Activated CD8-positive, alpha-beta memory T cell treated with anti-CD3 and anti-CD28 coated beads, Interleukin-2, amount 50 U/mL, for 24 hours (primary cell): ENCODE measurements around the gene GAS2L1.

Source experiments
- DNase-seq: peaks from one replicate; pipeline ENCODE4 v3.0.0-alpha.2; 2020; ENCODE audit errors: extremely low read depth

The GAS2L1 gene

DNA sequence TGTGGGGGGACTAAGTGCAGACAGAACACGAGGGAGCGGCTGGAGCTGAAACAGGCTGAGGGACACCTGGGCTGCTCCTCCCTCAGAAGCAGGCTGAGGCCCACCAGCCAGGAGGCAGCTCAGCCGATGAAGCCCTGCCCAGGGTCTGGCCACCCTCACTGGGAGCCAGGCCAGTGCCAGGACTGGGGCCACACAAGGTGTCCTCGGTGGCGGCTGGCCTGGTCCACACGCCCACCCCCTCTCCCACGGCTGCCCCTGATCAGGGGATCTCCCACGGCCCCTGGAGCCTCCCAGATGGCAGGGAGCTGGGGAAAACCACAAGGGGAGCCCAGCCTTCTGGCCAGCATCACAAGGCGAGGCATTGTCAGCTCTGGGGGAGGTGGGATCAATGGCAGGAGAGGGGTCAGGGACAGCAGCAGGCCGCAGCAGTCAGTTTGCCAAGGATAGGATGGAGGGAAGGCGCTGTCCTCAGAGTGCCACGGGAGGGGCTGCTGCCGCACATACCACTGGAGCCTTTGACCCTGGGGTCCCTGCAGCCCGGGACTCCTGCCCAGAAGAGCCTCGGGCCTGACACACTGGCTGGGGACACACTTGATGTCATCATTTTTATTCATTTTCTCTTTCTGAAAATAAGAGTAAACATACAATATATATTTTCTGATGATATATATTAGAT, 20.8 kb downstream of the GAS2L1 start:
- no peak for DNase-seq

DNA sequence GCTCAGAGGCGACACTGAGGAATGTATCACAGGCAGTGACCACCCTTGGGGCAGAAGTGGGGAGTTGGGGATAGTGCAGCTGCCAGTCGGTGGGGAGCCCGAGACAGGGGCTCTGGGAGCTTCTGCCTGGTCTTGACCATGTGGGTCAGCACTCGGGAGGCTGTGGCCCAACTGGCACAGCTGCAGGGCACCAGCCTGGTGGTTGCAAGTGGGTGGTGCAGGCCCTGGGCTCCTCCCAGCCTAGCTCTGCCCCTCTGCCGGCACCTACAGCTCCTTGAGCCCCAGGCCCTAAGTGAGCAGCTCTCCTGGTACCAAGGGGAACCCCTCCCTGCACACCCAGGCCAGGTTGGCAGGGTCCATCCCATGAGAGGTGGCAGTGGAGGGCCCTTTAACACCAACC, 21.6 kb downstream of the GAS2L1 start:
- no peak for DNase-seq

DNA sequence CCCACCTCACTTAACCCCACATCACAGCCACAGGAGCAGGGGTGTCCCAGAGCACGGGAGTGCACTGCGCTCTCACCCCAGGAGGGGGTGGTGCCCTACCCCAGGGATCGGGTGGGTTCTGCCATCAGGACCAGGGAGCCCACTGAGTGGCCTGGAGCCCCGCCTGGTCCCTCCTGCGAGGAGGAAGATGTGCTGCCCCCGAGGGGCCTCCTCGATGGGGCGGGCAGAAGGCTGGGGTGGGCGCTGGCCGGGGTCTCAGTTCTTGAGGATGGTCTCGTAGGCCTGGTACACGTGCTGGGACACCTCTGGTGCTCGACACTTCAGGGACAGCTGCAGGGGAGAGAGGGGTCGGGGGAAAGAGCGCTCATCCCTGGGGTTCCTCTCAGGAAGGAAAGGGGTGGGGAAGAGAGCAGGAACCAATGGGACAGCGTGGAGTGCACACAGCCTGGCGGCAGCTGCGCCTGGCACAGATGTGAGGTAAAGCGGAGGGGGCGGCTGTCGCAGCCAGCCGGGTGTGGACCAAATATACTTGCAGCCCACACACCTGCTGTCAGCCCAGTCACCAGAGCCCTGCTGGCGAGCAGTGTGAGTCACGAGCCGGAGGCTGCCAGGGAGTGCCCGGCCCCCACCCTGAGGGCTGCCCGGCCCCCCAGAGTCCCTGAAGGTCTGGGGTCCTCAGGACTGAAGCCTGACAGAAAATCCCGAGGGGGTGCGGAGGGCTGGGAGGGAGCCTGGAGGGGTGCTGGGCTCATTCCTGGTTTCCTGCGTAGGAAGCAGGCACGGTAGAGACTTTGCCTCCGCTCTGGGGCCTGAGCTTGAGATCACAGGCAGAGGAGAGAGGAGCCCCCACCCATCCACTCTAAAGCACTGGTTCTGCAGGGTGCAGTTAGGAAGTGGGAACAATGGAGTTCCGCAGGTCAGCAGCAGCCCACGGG, 22.4 kb downstream of the GAS2L1 start:
- no peak for DNase-seq

DNA sequence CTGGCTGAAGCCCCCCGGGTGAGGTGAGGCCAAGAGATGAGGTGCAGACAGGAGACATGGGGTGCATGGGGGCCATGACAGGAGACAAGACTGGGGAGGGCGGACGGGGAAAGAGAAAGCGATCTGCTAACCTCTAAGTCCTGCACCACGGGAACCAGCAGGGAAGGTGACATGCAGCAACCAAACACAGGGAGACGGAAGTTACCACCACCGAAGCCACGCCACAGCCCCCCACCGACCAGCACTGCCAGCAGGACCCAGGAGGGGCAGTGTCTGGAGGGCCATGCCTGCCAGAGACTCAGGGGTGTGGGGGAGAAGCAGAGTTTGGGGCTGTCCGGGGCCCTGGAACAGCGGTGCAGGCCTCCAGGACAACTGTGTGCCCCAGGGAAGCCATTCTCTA, 23.1 kb downstream of the GAS2L1 start:
- no peak for DNase-seq

DNA sequence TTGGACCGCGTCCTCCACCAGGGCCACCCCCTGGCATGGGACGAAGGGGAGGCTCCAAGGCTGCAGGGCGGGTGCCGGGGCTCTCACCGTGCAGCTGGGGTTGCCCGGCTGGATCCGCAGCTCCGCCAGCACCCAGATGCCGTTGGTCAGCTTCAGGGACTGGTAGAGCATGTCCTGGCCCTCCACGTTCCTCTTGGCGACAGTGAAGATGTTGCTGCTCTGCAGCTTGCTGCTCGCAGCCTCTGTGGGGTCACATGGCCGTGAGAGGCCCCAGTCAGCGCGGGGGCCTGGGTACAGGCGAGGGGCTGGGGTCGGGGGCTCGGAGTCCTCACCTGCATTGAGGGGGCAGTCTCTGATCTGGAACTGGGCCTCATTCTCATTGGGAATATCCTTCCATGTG, 23.8 kb downstream of the GAS2L1 start:
- no peak for DNase-seq

DNA sequence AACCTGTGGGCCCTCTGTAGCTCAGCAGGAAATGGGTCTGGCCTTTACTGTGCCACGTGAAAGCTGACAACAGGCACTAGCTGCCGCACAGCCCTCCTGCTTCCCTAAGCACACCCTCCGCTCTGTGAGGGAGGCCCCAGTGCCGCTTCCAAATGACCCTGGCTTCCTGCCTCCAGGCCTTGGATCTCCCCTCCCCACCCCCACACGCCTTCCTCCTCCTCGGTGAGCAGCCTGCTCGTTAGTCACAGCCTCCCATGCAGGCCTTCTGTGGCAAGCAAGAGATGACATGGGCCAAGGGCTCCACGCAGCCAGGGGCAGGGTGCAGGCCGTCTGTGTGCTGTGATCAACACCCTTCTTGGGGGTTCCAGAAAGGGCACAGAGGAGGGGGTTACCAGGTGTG, 24.3 kb downstream of the GAS2L1 start:
- no peak for DNase-seq

DNA sequence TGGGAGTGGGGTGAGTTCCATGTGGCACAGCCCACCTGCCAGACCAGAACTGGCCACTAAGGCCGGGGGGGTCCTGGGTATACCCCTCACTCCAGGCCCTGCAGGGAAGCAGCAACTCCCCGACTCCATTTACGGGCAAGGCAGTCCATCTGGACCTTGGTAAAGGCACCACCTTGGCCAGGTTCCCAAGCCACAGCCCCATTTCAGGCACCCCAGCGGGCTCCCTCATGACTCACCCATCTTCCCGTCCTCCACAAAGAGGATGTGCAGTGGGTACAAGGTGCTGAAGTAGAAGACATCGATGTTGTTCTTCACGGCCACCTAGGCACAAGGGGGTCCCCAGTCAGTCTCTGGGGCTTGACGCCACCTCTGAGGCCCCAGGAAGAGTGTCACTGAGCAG, 24.8 kb downstream of the GAS2L1 start:
- no peak for DNase-seq

DNA sequence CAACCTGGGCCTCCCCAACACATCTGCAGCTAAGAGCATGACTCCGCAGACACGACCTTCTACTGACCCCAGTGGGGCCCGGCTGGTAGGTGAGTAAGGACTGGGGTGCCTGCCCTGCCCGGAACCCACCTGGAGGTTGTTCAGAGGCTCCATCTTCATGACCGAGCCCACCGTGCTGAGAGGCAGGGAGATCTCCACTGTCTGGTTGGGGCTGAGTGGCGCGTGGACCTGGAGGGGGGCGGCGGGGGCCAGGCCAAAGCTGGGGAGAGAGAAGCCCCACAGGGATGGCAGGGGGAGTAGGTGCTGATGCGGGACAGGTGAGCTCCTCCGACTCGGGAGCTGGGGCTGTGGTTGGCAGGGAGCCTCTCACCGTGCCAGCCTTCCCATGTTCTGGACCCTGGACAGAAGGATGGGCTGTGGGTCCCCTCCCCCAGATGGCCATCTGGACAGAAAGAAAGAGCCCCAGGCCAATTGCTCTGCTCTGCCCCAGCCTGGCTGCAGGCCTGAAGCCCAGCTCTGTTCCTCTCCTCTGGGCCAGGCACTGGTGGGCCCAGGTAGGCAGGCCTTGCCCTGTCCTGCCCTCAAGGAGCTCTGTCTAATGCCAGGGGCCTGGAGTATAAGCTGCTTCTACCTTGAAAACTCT, 25.3 kb downstream of the GAS2L1 start:
- DNase-seq: no peak

DNA sequence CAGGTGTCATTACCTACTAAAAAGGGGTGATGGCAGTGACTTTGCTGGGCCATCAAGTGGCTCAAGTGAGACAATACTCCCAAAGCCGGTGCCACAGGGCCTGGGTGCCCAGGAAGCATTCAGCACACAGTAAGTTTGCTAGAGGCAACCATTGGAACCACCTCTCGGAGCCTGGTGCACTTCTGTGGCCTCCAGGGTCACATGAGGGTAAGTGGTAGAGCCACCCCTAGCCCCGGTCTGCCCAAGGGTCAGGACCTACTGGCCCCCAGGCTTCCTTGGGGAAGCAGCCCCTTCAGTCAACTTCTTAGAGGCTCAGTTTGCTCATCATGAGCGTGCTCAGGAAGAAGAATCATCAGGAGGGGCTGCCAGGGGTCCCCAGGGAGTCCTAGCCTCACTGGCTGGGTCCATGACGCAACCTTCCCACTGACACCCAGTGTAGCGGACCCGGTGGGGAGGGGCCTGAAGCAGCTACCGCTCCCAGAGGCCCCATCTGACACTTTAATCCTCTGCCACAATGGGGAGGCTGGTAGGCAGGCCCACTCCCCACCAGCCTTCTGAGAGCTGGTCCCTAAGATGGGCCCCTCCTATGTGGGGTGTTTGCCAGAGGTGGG, 26.5 kb downstream of the GAS2L1 start:
- DNase-seq: no peak

DNA sequence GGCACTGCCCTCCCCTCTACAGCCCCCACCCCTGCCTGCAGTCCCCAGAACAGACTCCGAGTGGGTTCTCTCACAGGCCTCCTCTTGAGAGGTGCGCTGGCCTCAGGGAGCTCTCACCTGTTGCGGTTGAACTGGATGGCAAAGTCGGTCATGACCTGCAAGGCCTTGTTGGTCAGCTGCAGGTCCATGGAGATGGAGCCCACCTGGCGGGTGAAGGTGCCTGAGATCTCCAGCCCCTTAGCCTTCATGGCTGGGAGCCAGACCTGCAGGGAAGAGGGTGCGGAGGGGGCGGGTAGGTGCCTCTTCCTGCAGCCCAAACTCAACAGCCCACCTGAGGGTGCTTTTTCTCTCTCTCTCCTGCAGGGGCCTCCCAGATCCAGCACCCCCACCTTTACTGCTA, 27.7 kb downstream of the GAS2L1 start:
- DNase-seq: no peak

DNA sequence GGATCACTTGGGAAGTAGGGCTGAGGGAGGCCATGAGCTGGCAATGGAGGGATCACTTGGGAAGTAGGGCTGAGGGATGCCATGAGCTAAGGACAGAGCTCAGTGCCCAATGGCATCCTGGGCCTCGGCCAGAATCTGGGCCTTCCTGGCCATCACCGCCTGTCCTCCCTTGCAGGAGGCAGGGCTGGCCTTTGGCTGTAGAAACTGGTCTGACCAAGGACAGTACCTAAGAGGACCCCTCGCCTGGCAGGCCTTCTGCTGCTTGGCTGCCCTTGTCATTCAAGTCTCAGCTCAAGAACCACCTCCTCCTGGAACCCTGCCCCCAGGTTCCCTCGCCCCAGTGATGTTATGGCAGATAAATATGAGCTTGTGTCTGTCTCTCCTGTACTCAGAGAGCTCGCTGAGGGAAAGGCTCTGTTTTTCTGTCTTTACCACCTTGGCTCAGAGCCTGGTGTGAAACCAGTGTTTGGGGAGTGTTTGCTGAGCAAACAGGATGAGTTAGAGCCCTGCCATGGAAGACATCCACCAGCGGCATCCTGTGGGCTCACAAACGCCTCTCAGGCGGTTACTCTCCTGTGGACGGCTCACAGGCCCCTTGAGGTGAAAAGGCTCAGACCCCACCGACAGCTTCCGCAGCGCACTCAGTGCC, 28.4 kb downstream of the GAS2L1 start:
- no peak for DNase-seq

DNA sequence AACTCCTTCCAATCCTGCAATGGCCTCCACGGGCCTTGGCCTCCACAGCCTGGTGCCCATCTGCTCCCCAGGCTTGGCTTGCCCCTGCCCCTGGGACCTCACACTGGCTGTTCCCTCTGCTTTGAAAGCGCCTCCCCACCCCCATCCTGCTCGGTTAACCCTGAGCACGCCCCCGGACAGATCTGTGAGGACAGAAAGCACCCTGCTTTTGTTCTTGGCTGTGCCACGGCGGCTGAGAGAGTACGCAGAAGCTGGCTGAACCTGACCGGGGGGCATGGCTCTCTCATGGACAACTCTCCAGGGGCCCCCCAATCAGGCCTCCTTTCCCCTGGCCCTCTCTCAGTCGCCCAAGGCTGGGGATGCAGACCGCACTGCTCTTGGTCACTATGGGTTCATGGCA, 29.2 kb downstream of the GAS2L1 start:
- no peak for DNase-seq

DNA sequence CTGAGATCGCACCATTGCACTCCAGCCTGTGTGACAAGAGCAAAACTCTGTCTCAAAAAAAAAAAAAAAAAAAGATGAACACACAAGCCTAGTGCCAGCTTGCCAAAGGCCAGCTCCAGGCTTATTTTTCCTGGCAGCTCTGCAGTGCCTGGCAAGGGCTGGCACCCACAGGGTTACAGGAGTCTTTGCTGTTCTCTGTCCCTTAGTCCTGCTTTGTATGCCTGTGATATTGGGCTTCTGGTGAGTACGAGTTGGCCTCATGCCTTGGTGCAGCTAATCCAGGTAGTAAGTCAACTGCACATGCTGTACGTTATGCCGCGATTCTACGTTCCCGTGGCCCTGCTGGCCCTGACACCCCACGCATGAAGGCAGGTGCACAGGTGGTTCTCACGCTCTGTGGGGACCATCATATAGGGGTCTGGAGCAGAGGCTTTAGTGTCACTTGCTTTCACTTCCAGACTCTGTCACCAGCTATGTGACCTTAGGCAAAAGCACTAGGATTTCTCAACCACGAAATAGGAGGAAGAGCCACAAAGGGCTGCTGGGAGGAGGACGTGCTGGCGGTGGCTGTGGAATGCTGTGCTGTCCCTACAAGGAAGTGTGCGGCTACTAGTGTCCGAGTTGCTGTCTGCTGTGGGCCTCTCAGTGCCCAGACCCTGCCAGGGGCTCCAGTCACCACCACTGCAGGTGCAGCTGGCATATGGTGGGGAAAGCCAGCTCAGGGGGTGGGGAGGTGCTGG, 30.5 kb downstream of the GAS2L1 start:
- DNase-seq: no peak

DNA sequence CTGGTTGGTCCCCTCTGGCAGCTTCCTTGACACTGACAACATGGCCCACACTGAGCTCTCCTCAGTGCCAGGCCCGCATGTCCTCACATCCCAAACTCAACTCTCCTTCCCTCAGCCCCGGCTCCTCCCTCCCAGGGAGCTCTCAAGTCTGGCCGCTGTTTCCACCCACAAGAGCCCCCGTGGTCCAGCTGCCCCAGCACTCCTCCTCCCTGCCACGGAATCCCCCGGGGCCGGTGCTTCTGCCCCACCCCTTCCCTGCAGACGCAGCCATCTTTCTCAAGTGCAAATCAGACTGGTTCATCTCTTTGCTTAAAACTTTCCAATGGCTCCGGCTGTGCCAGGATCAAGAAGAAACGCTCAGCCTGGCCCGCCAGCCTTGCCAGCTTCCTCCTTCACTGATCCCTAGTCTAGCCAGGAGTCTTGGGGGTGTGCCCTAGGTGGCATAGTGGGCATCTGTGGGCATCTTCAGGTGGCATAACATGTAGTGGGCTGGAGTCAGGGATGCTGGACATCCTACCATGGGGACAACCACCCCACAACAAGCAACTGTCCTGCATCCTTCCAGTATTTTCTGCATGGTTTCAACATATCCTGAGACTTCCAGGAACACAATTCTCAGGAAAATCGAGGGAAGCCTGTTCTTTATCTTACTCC, 31.3 kb downstream of the GAS2L1 start:
- no peak for DNase-seq

DNA sequence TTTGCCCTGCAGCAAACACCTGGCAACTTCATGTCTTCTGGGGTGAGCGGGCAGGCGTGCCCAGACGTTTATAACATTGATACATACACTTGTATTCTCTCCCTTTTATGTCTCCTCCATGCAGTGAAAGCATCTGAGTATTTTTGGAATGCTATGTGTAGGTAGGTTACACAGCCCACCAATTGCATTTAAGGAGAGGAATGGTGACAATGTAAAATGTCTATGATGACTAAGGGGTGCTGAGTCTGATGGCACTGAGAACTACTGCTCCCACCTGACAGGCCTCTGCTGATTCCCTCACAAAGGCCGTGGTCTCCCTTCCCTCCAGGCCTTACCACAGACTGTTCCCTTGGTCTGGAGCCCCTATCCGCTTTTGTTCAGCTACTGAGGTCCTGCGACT, 31.9 kb downstream of the GAS2L1 start:
- no peak for DNase-seq

DNA sequence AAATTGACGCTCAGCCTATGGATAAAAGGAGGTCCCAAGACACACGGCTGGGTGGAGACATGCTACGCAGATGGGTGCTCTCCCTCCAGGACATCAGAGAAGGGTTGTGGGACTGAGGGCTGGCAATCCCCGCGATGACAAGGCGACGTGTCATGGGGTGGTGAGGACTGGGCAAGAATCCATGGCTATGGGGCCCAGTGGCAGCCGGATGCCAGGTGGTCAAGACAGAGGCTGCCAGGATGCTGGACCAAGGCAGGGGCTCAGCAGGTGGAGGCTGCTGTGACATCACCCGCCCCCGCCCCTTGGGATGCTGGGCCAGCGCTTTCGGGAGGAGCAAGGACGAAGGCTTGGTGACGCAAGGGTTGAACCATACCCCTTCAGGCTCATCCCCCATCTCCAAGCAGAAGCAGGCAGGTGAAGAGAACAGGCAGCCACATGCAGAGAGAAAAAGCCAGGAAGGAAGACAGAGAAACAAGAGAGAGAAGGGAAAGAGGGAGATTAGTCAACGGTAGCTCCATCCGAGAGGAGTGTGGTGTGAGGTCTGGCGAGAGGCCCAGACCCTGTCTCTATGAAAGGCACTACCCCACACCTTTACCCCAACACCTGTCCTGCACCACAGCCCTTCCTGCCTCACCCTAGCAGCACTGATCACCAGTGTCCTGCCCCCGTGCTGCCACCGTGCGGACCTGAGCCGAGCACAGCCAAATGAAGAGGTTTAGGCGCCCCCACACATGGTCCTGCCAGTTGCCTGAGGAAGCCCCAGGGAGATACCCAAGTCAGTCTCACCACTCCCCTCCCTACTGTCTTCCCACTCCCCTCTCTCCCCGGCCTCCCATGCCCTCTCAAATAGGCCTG, 33.2 kb downstream of the GAS2L1 start:
- no peak for DNase-seq

DNA sequence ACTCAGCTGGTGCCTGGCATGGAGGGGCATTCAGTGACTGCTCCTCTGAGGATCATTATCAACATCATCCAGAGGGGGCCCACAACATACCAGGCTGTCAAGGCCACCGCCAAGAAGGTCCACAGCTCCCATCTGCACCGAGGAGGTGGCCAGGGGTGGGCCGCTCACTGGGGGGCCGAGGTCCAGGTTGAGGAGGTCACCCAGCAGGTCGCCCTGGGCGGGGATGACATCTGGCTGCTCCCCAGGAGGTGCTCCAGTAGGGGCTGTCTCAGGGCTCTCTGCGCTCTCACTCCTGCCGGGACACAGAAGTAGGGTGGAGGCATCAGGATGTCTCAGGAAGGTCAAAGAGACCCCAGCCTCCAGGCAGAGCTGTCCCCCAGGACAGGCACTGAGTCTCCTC, 34.1 kb downstream of the GAS2L1 start:
- DNase-seq: no peak

DNA sequence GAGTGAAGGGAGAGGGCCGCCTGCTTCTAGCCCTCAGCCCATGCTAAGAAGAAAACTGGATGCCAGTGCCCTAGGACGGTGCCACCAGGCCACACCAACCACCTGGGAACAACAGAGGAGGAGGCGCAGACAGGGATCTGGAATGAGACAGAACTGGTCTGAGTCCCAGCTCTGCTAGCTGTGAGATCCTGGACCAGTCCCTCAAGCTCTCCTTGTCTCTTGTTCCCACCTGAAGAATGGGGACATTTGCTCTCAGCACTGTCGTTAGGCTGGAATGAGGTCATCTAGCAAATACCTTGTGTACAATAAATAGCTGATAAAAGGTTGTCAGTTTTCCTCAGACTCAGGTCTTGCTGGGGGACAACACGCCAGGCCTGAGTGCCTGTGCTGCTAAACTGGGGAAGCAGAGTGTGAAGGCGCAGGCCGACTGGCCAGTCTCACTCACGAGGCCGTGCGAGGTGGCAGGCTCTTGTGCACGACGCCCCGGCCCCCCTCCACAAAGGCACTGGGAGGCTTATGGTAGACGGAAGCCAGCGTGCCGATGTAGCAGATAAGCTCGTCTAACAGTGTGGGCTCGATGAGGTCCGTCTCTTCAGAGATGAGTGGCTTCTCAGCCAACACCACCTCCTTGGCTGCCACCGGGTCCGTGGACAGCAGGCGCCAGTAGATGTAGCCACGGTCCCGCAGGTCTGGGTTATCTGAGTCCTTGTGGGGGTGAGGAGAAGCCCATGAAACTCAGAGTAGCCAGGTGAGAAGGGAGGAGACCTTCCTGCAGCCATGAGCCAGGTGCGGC, 34.8 kb downstream of the GAS2L1 start:
- no peak for DNase-seq

DNA sequence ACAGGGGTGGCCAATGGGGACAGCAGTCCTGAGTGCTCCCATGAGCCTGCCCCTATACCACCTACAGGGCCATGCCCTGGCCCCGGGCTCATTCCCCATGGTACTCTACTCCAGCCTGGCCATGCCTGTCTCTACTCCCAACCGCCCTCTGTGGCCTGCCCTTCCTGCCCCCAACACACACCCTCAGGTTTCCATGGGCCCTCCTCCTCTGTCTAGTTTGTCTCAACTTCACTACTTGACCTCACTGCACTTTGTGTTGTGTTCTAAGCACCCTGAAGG, 35.3 kb downstream of the GAS2L1 start:
- no peak for DNase-seq
